COR-L47 (cell line): Measurements from ENCODE around the gene EEF1G.
"Not testable (repeated sequence)": the region's sequence is repeated elsewhere in the genome, so short reads cannot be mapped to it uniquely, and the experiment has no call there.

Experiments
- DNase-seq: peaks from one replicate; lab custom pipeline; 2025; lab: John Stamatoyannopoulos, UW

EEF1G gene

GRCh38 chr11:62554387-62555167 lies 19.1 kb downstream of the EEF1G start:
- no peak for DNase-seq

GRCh38 chr11:62553839-62554361 lies 19.8 kb downstream of the EEF1G start:
- DNase-seq: no peak

GRCh38 chr11:62553080-62553838 lies 20.4 kb downstream of the EEF1G start:
- no peak for DNase-seq

GRCh38 chr11:62552485-62553079 lies 21.1 kb downstream of the EEF1G start:
- DNase-seq: no peak

GRCh38 chr11:62550478-62550877 lies 23.2 kb downstream of the EEF1G start:
- not testable (repeated sequence) for DNase-seq

GRCh38 chr11:62548545-62549335 lies 25.0 kb downstream of the EEF1G start:
- DNase-seq: no peak

- DNase-seq: no peak
Observed at GRCh38 chr11:62547691-62548281, 25.9 kb downstream of the EEF1G start.

GRCh38 chr11:62546929-62547625 lies 26.6 kb downstream of the EEF1G start:
- no peak for DNase-seq

GRCh38 chr11:62546244-62546928 lies 27.3 kb downstream of the EEF1G start, which contains the start of gene AHNAK:
Gene AHNAK (minus strand): TSS chr11:62546806. CDS start chr11:62536098, 10,708 bp downstream.
- no peak for DNase-seq

GRCh38 chr11:62545437-62546243 lies 28.1 kb downstream of the EEF1G start:
- no peak for DNase-seq

- DNase-seq: no peak
Observed at GRCh38 chr11:62544581-62545436, 28.9 kb downstream of the EEF1G start.

- no peak for DNase-seq
Observed at GRCh38 chr11:62543680-62544444, 29.8 kb downstream of the EEF1G start.

GRCh38 chr11:62542750-62543567 lies 30.7 kb downstream of the EEF1G start:
- DNase-seq: peak; percentile 55

GRCh38 chr11:62542111-62542745 lies 31.5 kb downstream of the EEF1G start:
- DNase-seq: no peak

- DNase-seq: no peak
Observed at GRCh38 chr11:62540804-62541701, 32.6 kb downstream of the EEF1G start.
